SK-N-SH treated with all-trans-retinoic acid at 6 μM for 48 hours (cell line): Measurements from ENCODE around the gene MAPKAPK2.

Experiments used
- ATAC-seq: fragments of 200-7000 bp; cut with Tn5 transposase; 3 replicates; pipeline ENCODE4 v1.9.1; 2020; ENCODE audit warnings: mild to moderate bottlenecking, moderate library complexity
- CREB5 ChIP-seq: fragments of 250-450 bp; sonication (Bioruptor Pico); IDR thresholded peaks from 2 replicates; pipeline ENCODE4 v1.5.1; 2020; ENCODE audit warnings: low read depth, mild to moderate bottlenecking, moderate library complexity
- CSDC2 ChIP-seq: fragments of 250-450 bp; sonication (Bioruptor Pico); IDR thresholded peaks from 2 replicates; pipeline ENCODE4 v1.5.0; 2020; ENCODE audit warnings: mild to moderate bottlenecking, moderate library complexity
- CSRNP3 ChIP-seq: fragments of 250-450 bp; sonication (Bioruptor Pico); IDR thresholded peaks from 2 replicates; pipeline ENCODE4 v1.5.1; 2021; ENCODE audit warnings: mild to moderate bottlenecking, moderate library complexity
- ESRRG ChIP-seq: fragments of 250-450 bp; sonication (Bioruptor Pico); IDR thresholded peaks from 2 replicates; pipeline ENCODE4 v1.6.1; 2021; ENCODE audit warnings: mild to moderate bottlenecking
- PATZ1 ChIP-seq: fragments of 250-450 bp; sonication (Bioruptor Pico); IDR thresholded peaks from 2 replicates; pipeline ENCODE4 v1.8.0; 2020; ENCODE audit warnings: mild to moderate bottlenecking, moderate library complexity, borderline replicate concordance
- POU6F1 ChIP-seq: fragments of 250-450 bp; sonication (Bioruptor Pico); IDR thresholded peaks from 2 replicates; pipeline ENCODE4 v1.8.0; 2021; ENCODE audit warnings: low read depth, mild to moderate bottlenecking, moderate library complexity, borderline replicate concordance
- PPARA ChIP-seq: fragments of 250-450 bp; sonication (Bioruptor Pico); IDR thresholded peaks from 2 replicates; pipeline ENCODE4 v1.5.0; 2020; ENCODE audit warnings: mild to moderate bottlenecking, borderline replicate concordance
- SNAI2 ChIP-seq: fragments of 250-450 bp; sonication (Bioruptor Pico); IDR thresholded peaks from 2 replicates; pipeline ENCODE4 v1.5.0; 2020; ENCODE audit warnings: mild to moderate bottlenecking, moderate library complexity
- TCF4 ChIP-seq: fragments of 250-450 bp; sonication (Bioruptor Pico); IDR thresholded peaks from 2 replicates; pipeline ENCODE4 v1.8.0; 2021; ENCODE audit warnings: mild to moderate bottlenecking, moderate library complexity, borderline replicate concordance
- TSHZ2 ChIP-seq: fragments of 250-450 bp; sonication (Bioruptor Pico); IDR thresholded peaks from 2 replicates; pipeline ENCODE4 v1.5.0; 2020; ENCODE audit warnings: mild to moderate bottlenecking, moderate library complexity
- ZFP3 ChIP-seq: fragments of 250-450 bp; sonication (Bioruptor Pico); IDR thresholded peaks from 2 replicates; pipeline ENCODE4 v1.5.0; 2020; ENCODE audit warnings: mild to moderate bottlenecking, moderate library complexity
- ZFP30 ChIP-seq: fragments of 450-650 bp; formaldehyde crosslinking; IDR thresholded peaks from 2 replicates; pipeline ENCODE4 v1.5.0; 2022; ENCODE audit warnings: mild to moderate bottlenecking, moderate library complexity
- ZNF565 ChIP-seq: fragments of 450-650 bp; formaldehyde crosslinking; conservative IDR thresholded peaks from 2 replicates; pipeline ENCODE4 v1.5.0; 2020; ENCODE audit warnings: low read depth, mild to moderate bottlenecking, moderate library complexity
- ZNF70 ChIP-seq: fragments of 450-650 bp; formaldehyde crosslinking; IDR thresholded peaks from 2 replicates; pipeline ENCODE4 v1.5.0; 2020; ENCODE audit warnings: mild to moderate bottlenecking, moderate library complexity

Gene MAPKAPK2

GRCh38 chr1:206737729-206738201, 53.1 kb downstream of the MAPKAPK2 start:
- no peak for TF ChIP-seq ZNF70 (CRISPR knock-in tag)
- TF ChIP-seq, all 23 proteins: peak for 0
- ATAC-seq = no peak

- TF ChIP-seq CREB5 (CRISPR knock-in tag) (no peak), TCF4 (no peak), ZNF70 (CRISPR knock-in tag) (no peak), ZFP3 (CRISPR knock-in tag) (no peak), ZFP30 (no peak), SNAI2 (no peak), POU6F1 (CRISPR knock-in tag) (no peak), PATZ1 (CRISPR knock-in tag) (no peak)
- peak; percentile 49; the same call in 2 of the 3 replicates for ATAC-seq
Measured at GRCh38 chr1:206738370-206739366, 54.0 kb downstream of the MAPKAPK2 start.

GRCh38 chr1:206739411-206740076, 54.8 kb downstream of the MAPKAPK2 start:
- no peak; the same call in 2 of the 3 replicates for ATAC-seq
- no peak for TF ChIP-seq ESRRG
- no peak for TF ChIP-seq ZNF565 (CRISPR knock-in tag)
- TF ChIP-seq CSRNP3 = no peak
- TF ChIP-seq ZNF70 (CRISPR knock-in tag) = no peak
- no peak for TF ChIP-seq PPARA (CRISPR knock-in tag)
- no peak for TF ChIP-seq TSHZ2
- no peak for TF ChIP-seq CSDC2 (CRISPR knock-in tag)
- TF ChIP-seq POU6F1 (CRISPR knock-in tag) = no peak
